Upper lobe of left lung (tissue), 6 donors: ENCODE data around the gene HPSE2. TPM values are rescaled to one million over a fixed set of nuclear protein-coding genes. Genes with fewer than 3 reads are reported as not detected.

ENCODE experiments used
- ATAC-seq, 2 donors: fragments of 200-7000 bp; cut with Tn5 transposase; one replicate each; pipeline ENCODE4 v1.9.1; 2022; ENCODE audit warnings: mild to moderate bottlenecking in 2 of 2, moderate library complexity in 2 of 2; ENCODE audit not compliant: low FRiP score in 2 of 2
- DNase-seq, 2 donors: peaks; one replicate each; pipeline ENCODE4 v3.0.0-alpha.2; 2019 to 2020
- H3K27ac ChIP-seq, 4 donors: fragments of 200-600 bp; sonication (generic); one replicate each; pipeline ENCODE4 v1.5.1; 2016 to 2019
- H3K27me3 ChIP-seq, 4 donors: fragments of 200-600 bp; sonication (generic); one replicate each; pipeline ENCODE4 v1.5.1; 2017 to 2019
- H3K36me3 ChIP-seq, 4 donors: fragments of 200-600 bp; sonication (generic); one replicate each; pipeline ENCODE4 v1.5.1; 2016 to 2019
- H3K4me1 ChIP-seq, 4 donors: fragments of 200-600 bp; sonication (generic); one replicate each; pipeline ENCODE4 v1.5.1; 2018 to 2019
- H3K4me3 ChIP-seq, 4 donors: fragments of 200-600 bp; sonication (generic); one replicate each; pipeline ENCODE4 v1.5.1; 2017 to 2019; ENCODE audit warnings: mild to moderate bottlenecking in 2 of 4, moderate library complexity in 1 of 4
- H3K9me3 ChIP-seq, 4 donors: fragments of 200-600 bp; sonication (generic); one replicate each; pipeline ENCODE4 v1.5.1; 2018 to 2019
- EP300 ChIP-seq, 4 donors: sonication (generic); formaldehyde crosslinking; IDR thresholded peaks; one replicate each; pipeline ENCODE4 v1.5.1; 2017; ENCODE audit warnings: antibody characterized with exemption in 4 of 4, control low read depth in 2 of 4
- POLR2A ChIP-seq, 4 donors: fragments of 450-650 bp; IDR thresholded peaks; one replicate each; pipeline ENCODE4 v1.5.1; 2016 to 2017; ENCODE audit warnings: antibody characterized with exemption in 4 of 4, mild to moderate bottlenecking in 2 of 4
- POLR2AphosphoS5 ChIP-seq, 2 donors: sonication (generic); formaldehyde crosslinking; IDR thresholded peaks; one replicate each; pipeline ENCODE4 v1.5.1; 2017; ENCODE audit warnings: antibody characterized with exemption in 2 of 2
- WGBS, 2 donors: methylation state at CpG; one replicate each; pipeline ENCODE4 v1.1.5; 2017 to 2018; 5-methylcytosine and 5-hydroxymethylcytosine counted together
- total RNA-seq, 6 donors: library from RNA; depleted of rRNA in 4 of 6; stranded (reverse); fragments of >200 nt in 4 of 6; gene quantifications; one replicate each; pipeline versions ENCODE4 v1.1.0 to v1.2.1, GENCODE V29; 2016 to 2021
- TF ChIP-seq, protein P1 (sequence below), 6 experiments: fragments of 450-650 bp in 4 of 6; fragments of 200-600 bp in 2 of 6; sonication (generic) in 2 of 6; IDR thresholded peaks; one replicate each; pipeline ENCODE4 v1.5.1; 2016 to 2019; ENCODE audit warnings: antibody characterized with exemption in 6 of 6
- donor health status: DM: no; HTN: no; CAD: no; lungs with moderate emphysema.
- donor health status: DM: no; HTN: yes; CAD: no; lungs with severe emphysema.

Gene HPSE2
- total RNA-seq, 6 donors from 2014 or later = 0.15 to 1.1 (median 0.91) TPM; not detected in 1

DNA sequence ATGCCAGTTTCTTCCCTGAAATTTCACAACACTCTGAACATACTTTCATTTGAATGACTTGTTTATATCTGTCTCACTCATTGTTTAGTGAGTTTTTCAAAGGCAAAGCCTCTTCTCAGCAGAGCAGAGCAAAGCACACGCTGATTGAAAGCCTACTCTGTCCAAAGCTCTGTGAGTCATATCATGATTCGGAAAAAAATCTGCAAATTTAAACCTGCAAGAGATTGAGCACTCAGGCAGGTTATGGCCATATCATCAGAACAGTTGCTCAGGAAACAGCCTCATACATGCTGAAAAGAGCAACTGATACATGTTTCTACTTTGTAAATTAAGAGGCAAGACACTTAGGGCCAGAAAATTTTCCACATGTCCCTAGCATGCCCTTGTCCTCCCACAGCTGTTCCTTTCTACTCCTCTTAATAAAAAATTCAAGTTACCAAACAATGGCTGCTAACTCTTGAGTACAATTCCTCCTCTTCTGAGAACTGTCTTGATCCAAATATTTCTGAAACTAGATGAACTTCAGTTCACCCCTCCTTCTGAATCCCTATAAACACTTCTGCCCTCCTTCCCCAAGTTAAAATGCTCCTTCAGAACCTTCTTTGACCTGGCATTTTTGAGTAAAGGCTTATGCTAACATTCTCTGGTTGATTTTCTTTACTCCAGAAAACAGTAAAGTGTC lies 648.4 kb downstream of the HPSE2 start:
- ATAC-seq (no peak), DNase-seq (no peak)
- WGBS, 2 donors = 57 to 58% methylated on average over 2 of the region's 2 CpGs
- H3K9me3 ChIP-seq = no peaks in the 10 kb centered on the region
- H3K4me1 ChIP-seq = peaks cover 0 to 6% (median 1%) of the 10 kb centered on the region in 4 donors
- no peaks in the 10 kb centered on the region for H3K36me3 ChIP-seq
- H3K4me3 ChIP-seq = no peak overlapping the region
- no peak overlapping the region for H3K27ac ChIP-seq
- TF ChIP-seq POLR2A (IDR thresholded peaks at IDR 0.05) = no peak
- no peak for TF ChIP-seq POLR2AphosphoS5 (IDR thresholded peaks at IDR 0.05)
- no peak for TF ChIP-seq EP300 (IDR thresholded peaks at IDR 0.05)
- TF ChIP-seq, protein P1, sequence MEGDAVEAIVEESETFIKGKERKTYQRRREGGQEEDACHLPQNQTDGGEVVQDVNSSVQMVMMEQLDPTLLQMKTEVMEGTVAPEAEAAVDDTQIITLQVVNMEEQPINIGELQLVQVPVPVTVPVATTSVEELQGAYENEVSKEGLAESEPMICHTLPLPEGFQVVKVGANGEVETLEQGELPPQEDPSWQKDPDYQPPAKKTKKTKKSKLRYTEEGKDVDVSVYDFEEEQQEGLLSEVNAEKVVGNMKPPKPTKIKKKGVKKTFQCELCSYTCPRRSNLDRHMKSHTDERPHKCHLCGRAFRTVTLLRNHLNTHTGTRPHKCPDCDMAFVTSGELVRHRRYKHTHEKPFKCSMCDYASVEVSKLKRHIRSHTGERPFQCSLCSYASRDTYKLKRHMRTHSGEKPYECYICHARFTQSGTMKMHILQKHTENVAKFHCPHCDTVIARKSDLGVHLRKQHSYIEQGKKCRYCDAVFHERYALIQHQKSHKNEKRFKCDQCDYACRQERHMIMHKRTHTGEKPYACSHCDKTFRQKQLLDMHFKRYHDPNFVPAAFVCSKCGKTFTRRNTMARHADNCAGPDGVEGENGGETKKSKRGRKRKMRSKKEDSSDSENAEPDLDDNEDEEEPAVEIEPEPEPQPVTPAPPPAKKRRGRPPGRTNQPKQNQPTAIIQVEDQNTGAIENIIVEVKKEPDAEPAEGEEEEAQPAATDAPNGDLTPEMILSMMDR (IDR thresholded peaks at IDR 0.05) = no peak
- no peaks in the 10 kb centered on the region for H3K27me3 ChIP-seq

DNA sequence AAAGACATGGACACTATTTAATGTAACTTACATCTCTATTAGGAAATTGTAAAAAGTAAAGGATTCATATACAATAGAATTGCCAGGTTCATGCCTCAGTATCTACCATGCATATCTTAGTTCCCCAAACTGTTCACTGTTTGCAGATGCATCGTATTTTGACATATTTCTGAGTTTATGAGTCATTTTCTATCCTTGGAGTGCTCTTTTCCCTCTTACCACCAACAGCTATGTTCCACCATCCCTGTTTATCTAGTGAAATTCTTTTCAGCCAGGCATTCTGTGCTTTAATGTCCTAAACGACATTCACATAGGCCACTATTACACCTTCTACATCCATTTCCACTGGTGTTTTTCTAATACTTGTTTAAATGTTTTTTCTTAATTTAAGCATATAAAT lies 649.6 kb downstream of the HPSE2 start:
- 67 to 72% methylated on average over 2 of the region's 2 CpGs for WGBS, 2 donors
- TF ChIP-seq POLR2A (IDR thresholded peaks at IDR 0.05) (no peak), EP300 (IDR thresholded peaks at IDR 0.05) (no peak), POLR2AphosphoS5 (IDR thresholded peaks at IDR 0.05) (no peak)
- TF ChIP-seq, protein P1 (IDR thresholded peaks at IDR 0.05) = no peak
- ATAC-seq = no peak

DNA sequence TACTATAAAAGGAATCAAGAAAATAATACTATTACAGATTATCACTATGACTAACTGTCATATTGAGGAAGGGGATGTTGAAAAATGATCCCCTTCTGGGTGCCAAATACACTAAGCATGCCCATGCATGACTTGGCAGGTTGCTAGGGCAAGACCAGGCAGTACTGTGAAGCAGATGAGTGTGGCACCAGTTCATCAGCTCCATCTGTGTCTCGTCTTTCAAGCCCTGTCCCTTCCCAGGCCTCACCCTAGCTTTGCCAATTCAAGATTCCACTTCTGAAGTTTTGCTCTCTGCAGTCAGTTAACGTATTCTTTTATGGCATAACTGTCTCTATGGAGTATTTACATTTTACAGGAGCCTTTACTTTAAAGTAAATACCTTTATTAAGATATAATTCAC lies 653.3 kb downstream of the HPSE2 start:
- WGBS, 2 donors = 32 to 45% methylated on average over 2 of the region's 2 CpGs
- Histone ChIP-seq H3K4me1 (peaks cover 0 to 4% (median 0%) of the 10 kb centered on the region in 4 donors), H3K27me3 (no peaks in the 10 kb centered on the region), H3K9me3 (no peaks in the 10 kb centered on the region), H3K36me3 (no peaks in the 10 kb centered on the region), H3K27ac (no peak overlapping the region), H3K4me3 (no peak overlapping the region)
- no peak for DNase-seq
- no peak for ATAC-seq
- TF ChIP-seq POLR2AphosphoS5 (IDR thresholded peaks at IDR 0.05) = no peak
- TF ChIP-seq EP300 (IDR thresholded peaks at IDR 0.05) = no peak
- TF ChIP-seq, protein P1 (IDR thresholded peaks at IDR 0.05) = no peak
- TF ChIP-seq POLR2A (IDR thresholded peaks at IDR 0.05) = no peak

More for the DNA sequence above, 649.6 kb downstream of the HPSE2 start:
- H3K27ac ChIP-seq = no peak overlapping the region
- peaks cover 0 to 6% (median 1%) of the 10 kb centered on the region in 4 donors for H3K4me1 ChIP-seq
- DNase-seq = no peak
- H3K27me3 ChIP-seq = no peaks in the 10 kb centered on the region
- H3K9me3 ChIP-seq = no peaks in the 10 kb centered on the region
- H3K4me3 ChIP-seq = no peak overlapping the region
- H3K36me3 ChIP-seq = no peaks in the 10 kb centered on the region

DNA sequence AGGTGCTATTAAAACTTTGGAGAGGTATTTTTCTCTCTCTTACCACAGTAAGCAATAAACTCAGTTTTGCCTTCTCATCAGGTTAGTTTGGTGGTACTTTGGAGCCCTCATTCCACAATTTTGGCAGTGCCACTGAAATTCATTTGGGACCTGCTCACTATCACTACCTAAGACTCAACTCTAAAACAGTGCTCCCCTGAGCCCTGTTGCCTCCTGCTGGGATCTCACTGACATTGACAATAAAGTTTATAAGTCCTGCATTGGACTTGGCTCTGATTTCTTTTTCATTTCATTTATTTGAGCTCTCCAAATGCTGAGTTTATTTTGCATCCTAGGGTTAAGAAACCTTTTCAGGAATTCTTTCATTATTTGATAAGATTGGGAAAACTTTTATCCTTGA lies 658.1 kb downstream of the HPSE2 start:
- Histone ChIP-seq H3K27ac (no peak overlapping the region), H3K9me3 (no peaks in the 10 kb centered on the region), H3K27me3 (no peaks in the 10 kb centered on the region), H3K4me1 (no peaks in the 10 kb centered on the region), H3K4me3 (no peak overlapping the region), H3K36me3 (no peaks in the 10 kb centered on the region)
- TF ChIP-seq EP300 (IDR thresholded peaks at IDR 0.05) (no peak), POLR2A (IDR thresholded peaks at IDR 0.05) (no peak), POLR2AphosphoS5 (IDR thresholded peaks at IDR 0.05) (no peak)
- TF ChIP-seq, protein P1 (IDR thresholded peaks at IDR 0.05) = no peak
- no peak for ATAC-seq
- DNase-seq = no peak

DNA sequence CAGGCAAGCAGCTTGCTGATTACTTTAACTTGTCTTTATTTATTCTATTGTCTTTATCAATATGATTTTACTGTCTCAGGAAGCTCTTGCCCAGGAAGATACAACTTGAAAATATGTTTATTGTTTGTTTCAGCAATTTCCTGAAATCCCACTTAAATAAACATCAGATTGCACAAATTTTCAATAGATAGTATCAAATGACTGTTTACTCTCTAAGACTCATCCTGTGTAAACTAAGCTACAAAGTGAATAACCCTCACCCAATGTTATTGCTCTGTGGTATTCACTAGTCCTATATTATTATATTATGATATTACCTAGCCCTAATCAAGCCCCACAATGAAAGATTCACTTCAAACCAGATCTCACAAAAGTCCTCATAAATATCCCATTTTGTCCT lies 658.5 kb downstream of the HPSE2 start:
- H3K4me3 ChIP-seq = no peak overlapping the region
- no peak overlapping the region for H3K27ac ChIP-seq
- H3K36me3 ChIP-seq = no peaks in the 10 kb centered on the region
- TF ChIP-seq, protein P1 (IDR thresholded peaks at IDR 0.05) = no peak
- no peaks in the 10 kb centered on the region for H3K9me3 ChIP-seq
- no peaks in the 10 kb centered on the region for H3K27me3 ChIP-seq
- ATAC-seq (no peak), DNase-seq (no peak)
- no peaks in the 10 kb centered on the region for H3K4me1 ChIP-seq
